Suprapubic skin (tissue), 4 donors: Measurements from ENCODE around the gene FAM98C. TPM values are rescaled to one million over a fixed set of nuclear protein-coding genes. Genes with fewer than 3 reads are reported as not detected.
"Not testable (repeated sequence)": the region's sequence is repeated elsewhere in the genome, so short reads cannot be mapped to it uniquely, and the experiment has no call there.

ENCODE experiments used
- DNase-seq, 2 donors: peaks; one replicate each; pipeline ENCODE4 v3.0.0-alpha.2; 2019; ENCODE audit warnings: low spot score in 2 of 2
- H3K27ac ChIP-seq: fragments of 200-600 bp; sonication (generic); one replicate; pipeline ENCODE4 v1.5.1; 2019
- H3K27me3 ChIP-seq: fragments of 200-600 bp; sonication (generic); one replicate; pipeline ENCODE4 v1.5.1; 2019
- H3K36me3 ChIP-seq: fragments of 200-600 bp; sonication (generic); one replicate; pipeline ENCODE4 v1.5.1; 2019
- H3K4me1 ChIP-seq: fragments of 200-600 bp; sonication (generic); one replicate; pipeline ENCODE4 v1.5.1; 2019
- H3K4me3 ChIP-seq: fragments of 200-600 bp; sonication (generic); one replicate; pipeline ENCODE4 v1.5.1; 2019; ENCODE audit warnings: mild to moderate bottlenecking
- H3K9me3 ChIP-seq: fragments of 200-600 bp; sonication (generic); one replicate; pipeline ENCODE4 v1.5.1; 2019
- EP300 ChIP-seq: sonication (generic); formaldehyde crosslinking; IDR thresholded peaks from one replicate; pipeline ENCODE4 v1.6.1; 2017; ENCODE audit warnings: antibody characterized with exemption
- POLR2A ChIP-seq, 2 donors: fragments of 450-650 bp; IDR thresholded peaks; one replicate each; pipeline ENCODE4 v1.6.1; 2017; ENCODE audit warnings: antibody characterized with exemption in 2 of 2, mild to moderate bottlenecking in 2 of 2, moderate library complexity in 2 of 2
- POLR2AphosphoS5 ChIP-seq, 3 donors: sonication (generic); formaldehyde crosslinking; IDR thresholded peaks; one replicate each; pipeline ENCODE4 v1.6.1; 2017; ENCODE audit warnings: antibody characterized with exemption in 3 of 3
- WGBS: methylation state at CpG from one replicate; pipeline ENCODE4 v1.1.5; 2018; 5-methylcytosine and 5-hydroxymethylcytosine counted together
- total RNA-seq, 4 donors: library from RNA; depleted of rRNA; stranded (reverse); fragments of >200 nt; gene quantifications; one replicate each; pipeline ENCODE4 v1.1.0, GENCODE V29; 2016
- TF ChIP-seq, protein P1 (sequence below), 2 donors: fragments of 200-600 bp in 1 of 2; fragments of 450-650 bp in 1 of 2; sonication (generic) in 1 of 2; IDR thresholded peaks; one replicate each; pipeline ENCODE4 v1.5.1; 2016 to 2019; ENCODE audit warnings: antibody characterized with exemption in 2 of 2, mild to moderate bottlenecking in 1 of 2, moderate library complexity in 1 of 2

The FAM98C gene
- total RNA-seq, 4 donors from 2014 or later = 32.6 to 45.6 (median 36.7) TPM

DNA sequence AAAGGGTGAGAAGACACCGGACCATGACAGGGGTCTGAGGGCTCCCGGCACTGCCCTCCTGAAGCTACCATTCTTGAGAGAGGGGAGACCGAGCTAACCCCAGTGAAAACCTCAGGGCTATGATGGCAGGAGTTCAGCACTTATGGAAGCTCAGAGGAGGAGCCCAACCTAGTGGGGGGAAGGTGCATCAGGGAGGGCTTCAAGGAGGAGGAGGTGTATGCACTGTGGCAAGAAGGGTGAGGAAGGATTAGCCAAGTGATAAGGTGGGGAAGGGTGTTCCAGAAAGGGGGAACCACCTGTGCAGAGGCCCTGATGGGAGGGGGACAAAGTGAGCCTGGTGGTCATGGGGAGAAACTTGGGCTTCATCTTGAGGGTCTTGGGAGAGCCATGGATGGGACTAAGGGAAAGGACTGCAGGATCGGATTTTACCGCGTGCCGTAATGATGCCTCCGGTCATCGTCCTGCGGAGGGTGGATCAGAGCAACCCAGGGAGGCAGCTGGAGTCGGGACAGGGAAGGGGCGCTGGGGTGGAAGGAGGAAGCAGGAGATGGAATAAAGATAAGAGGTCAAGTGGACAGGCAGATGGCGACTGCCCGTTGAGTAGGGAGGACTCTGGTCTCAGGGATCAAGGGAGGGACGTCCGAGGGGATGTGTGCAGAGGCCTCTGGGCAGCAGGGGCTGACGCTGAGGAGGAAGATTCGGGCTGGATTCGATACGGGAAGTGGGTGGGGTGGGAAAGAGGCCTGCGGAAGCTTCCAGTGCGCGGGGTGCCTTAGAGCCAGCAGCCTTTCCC, 41.9 kb upstream of the FAM98C start:
- WGBS = 12% methylated on average over 21 of the region's 23 CpGs

DNA sequence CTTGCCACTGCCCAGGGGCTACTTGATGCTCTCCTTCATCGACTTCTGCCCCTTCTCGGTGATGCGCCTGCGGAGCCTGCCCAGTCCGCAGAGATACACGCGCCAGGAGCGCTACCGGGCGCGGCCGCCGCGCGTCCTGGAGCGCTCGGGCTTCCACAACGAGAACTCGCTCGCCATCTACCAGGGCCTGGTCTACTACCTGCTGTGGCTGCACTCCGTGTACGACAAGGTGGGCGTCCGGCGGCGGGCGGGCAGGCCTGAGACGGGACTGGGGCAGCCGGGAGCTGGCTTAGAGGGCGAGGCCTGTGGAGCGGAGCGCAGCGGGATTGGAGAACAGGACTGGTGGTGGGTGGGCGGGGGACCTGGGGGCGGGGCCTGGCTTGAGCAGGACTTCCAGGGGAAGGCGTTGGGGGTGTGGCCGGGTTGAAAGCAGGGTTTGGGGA, 41.2 kb upstream of the FAM98C start:
- Histone ChIP-seq H3K27ac (peak overlapping the region; percentile 40), H3K27me3 (peaks cover 19% of the 10 kb centered on the region), H3K4me1 (peaks cover 21% of the 10 kb centered on the region), H3K9me3 (no peaks in the 10 kb centered on the region), H3K36me3 (no peaks in the 10 kb centered on the region), H3K4me3 (peak overlapping the region; percentile 70)
- peak; percentile 81 to 87 for DNase-seq
- no CpG with 5 or more reads among the region's 37 CpGs for WGBS
- TF ChIP-seq POLR2A (IDR thresholded peaks at IDR 0.05) = no peak
- TF ChIP-seq, protein P1, sequence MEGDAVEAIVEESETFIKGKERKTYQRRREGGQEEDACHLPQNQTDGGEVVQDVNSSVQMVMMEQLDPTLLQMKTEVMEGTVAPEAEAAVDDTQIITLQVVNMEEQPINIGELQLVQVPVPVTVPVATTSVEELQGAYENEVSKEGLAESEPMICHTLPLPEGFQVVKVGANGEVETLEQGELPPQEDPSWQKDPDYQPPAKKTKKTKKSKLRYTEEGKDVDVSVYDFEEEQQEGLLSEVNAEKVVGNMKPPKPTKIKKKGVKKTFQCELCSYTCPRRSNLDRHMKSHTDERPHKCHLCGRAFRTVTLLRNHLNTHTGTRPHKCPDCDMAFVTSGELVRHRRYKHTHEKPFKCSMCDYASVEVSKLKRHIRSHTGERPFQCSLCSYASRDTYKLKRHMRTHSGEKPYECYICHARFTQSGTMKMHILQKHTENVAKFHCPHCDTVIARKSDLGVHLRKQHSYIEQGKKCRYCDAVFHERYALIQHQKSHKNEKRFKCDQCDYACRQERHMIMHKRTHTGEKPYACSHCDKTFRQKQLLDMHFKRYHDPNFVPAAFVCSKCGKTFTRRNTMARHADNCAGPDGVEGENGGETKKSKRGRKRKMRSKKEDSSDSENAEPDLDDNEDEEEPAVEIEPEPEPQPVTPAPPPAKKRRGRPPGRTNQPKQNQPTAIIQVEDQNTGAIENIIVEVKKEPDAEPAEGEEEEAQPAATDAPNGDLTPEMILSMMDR (IDR thresholded peaks at IDR 0.05) = peak in 1 of 2 donors; percentile 36
- no peak for TF ChIP-seq POLR2AphosphoS5 (IDR thresholded peaks at IDR 0.05)

More for the DNA sequence above, 41.9 kb upstream of the FAM98C start:
- Histone ChIP-seq H3K4me1 (peaks cover 21% of the 10 kb centered on the region), H3K27me3 (peaks cover 19% of the 10 kb centered on the region), H3K4me3 (peak overlapping the region; percentile 70), H3K9me3 (no peaks in the 10 kb centered on the region), H3K36me3 (no peaks in the 10 kb centered on the region), H3K27ac (no peak overlapping the region)
- TF ChIP-seq, protein P1 (IDR thresholded peaks at IDR 0.05) = no peak
- TF ChIP-seq POLR2AphosphoS5 (IDR thresholded peaks at IDR 0.05) (no peak), EP300 (no peak), POLR2A (IDR thresholded peaks at IDR 0.05) (no peak)
- no peak for DNase-seq

DNA sequence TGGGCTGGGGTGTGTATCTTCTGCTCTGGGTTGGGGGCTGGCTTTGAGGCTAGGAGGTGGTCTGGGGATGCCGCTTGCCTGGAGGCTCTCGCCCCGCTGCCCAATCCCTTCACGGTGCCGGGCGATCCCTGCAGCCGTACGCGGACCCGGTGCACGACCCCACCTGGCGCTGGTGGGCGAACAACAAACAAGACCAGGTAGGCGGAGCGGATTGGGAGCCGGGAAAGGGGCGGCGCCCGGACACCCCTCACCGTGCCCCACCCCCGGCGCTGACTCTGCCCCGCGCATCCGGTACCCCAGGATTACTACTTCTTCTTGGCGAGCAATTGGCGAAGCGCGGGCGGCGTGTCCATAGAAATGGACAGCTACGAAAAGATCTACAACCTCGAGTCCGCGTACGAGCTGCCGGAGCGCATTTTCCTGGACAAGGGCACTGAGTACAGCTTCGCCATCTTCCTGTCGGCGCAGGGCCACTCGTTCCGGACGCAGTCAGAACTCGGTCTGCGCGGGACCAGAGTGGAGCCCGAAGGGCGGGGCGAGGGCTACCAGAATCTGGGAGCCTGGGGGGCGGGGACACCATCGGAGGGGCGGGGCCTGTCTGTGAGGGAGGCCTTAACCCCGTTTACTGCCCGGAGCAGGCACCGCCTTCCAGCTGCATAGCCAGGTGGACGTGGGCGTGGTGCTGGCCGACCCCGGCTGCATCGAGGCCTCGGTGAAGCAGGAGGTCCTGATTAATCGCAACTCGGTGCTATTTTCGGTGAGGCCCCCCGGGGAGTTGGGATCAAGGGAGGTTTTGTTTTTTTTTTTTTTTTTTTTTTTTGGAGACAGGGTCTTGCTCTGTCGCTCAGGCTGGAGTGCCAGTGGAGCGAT, 40.6 kb upstream of the FAM98C start:
- H3K27ac ChIP-seq = peak overlapping the region; percentile 40
- H3K36me3 ChIP-seq = no peaks in the 10 kb centered on the region
- DNase-seq = peak; percentile 92
- no peaks in the 10 kb centered on the region for H3K9me3 ChIP-seq
- peaks cover 19% of the 10 kb centered on the region for H3K27me3 ChIP-seq
- TF ChIP-seq EP300 = no peak
- TF ChIP-seq POLR2A (IDR thresholded peaks at IDR 0.05) = no peak
- TF ChIP-seq, protein P1 (IDR thresholded peaks at IDR 0.05) = no peak
- WGBS = 4% methylated on average over 17 of the region's 68 CpGs
- H3K4me3 ChIP-seq = peak overlapping the region; percentile 70
- H3K4me1 ChIP-seq = peaks cover 21% of the 10 kb centered on the region

DNA sequence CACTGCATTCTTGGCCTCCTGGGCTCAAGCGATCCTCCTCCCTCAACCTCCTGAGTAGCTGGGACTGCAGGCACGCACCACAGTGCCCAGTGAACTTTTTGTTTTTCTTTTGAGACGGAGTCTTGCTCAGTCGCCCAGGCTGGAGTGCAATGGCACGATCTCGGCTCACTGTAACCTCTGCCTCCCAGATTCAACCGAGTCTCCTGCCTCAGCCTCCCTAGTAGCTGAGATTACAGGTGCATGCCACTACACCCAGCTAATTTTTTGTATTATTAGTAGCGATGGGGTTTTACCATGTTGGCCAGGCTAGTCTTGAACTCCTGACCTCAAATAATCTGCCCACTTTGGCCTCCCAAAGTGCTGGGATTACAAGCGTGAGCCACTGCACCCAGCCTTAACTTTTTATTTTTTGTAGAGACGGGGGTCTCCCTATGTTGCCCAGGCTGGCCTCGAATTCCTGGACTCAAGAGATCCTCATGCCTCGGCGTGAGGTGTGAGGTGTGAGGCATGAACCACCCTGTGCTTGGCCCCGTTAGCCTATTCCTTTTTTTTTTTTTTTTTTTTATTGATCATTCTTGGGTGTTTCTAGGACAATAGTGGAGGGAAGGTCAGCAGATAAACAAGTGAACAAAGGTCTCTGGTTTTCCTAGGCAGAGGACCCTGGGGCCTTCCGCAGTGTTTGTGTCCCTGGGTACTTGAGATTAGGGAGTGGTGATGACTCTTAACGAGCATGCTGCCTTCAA, 39.8 kb upstream of the FAM98C start:
- peaks cover 21% of the 10 kb centered on the region for H3K4me1 ChIP-seq
- peaks cover 19% of the 10 kb centered on the region for H3K27me3 ChIP-seq
- not testable (repeated sequence) for H3K27ac ChIP-seq, DNase-seq, H3K9me3 ChIP-seq, H3K36me3 ChIP-seq
- H3K4me3 ChIP-seq = peak overlapping the region; percentile 70
- 81% methylated on average over 15 of the region's 16 CpGs for WGBS

DNA sequence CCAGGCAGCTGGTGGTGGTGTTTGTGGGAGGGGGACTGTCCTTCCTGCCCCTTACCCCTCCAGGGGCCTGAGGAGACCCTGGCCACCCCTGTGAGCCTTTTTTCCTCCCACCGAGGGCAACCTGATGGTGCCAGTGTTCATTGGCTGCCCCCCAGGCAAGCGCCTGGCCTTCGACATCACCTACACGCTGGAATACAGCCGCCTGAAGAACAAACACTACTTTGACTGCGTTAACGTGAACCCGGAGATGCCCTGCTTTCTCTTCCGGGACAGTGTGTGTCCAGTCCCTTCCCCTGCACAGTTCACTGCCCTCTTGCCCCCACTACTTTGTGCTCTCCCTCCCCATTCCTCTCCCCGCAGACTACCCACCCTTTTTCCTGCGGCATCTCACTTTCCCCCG, 35.9 kb upstream of the FAM98C start:
- WGBS = 83% methylated on average over 12 of the region's 12 CpGs
- Histone ChIP-seq H3K4me3 (no peak overlapping the region), H3K27ac (no peak overlapping the region), H3K9me3 (no peaks in the 10 kb centered on the region), H3K36me3 (no peaks in the 10 kb centered on the region), H3K27me3 (no peaks in the 10 kb centered on the region), H3K4me1 (peaks cover 12% of the 10 kb centered on the region)
- DNase-seq = no peak
- no peak for TF ChIP-seq POLR2AphosphoS5 (IDR thresholded peaks at IDR 0.05)
